Sigmoid colon (tissue), 7 donors: ENCODE data around the gene PNKD. TPM values are rescaled to one million over a fixed set of nuclear protein-coding genes. Genes with fewer than 3 reads are reported as not detected.

Source experiments
- DNase-seq: peaks from one replicate; pipeline ENCODE4 v3.0.0-alpha.2; 2019
- H3K27ac ChIP-seq, 4 donors: fragments of 200-600 bp; sonication (generic); one replicate each; pipeline ENCODE4 v1.5.1; 2016 to 2019; ENCODE audit warnings: mild to moderate bottlenecking in 1 of 4
- H3K27me3 ChIP-seq, 3 donors: fragments of 200-600 bp; sonication (generic); one replicate each; pipeline ENCODE4 v1.5.1; 2019; ENCODE audit warnings: mild to moderate bottlenecking in 1 of 3
- H3K36me3 ChIP-seq, 4 donors: fragments of 200-600 bp; sonication (generic); one replicate each; pipeline ENCODE4 v1.5.1; 2016 to 2019
- H3K4me1 ChIP-seq, 4 donors: fragments of 200-600 bp; sonication (generic); one replicate each; pipeline ENCODE4 v1.5.1; 2017 to 2019
- H3K4me3 ChIP-seq, 4 donors: fragments of 200-600 bp; sonication (generic); one replicate each; pipeline ENCODE4 v1.5.1; 2017 to 2019; ENCODE audit warnings: mild to moderate bottlenecking in 2 of 4, moderate library complexity in 1 of 4
- H3K9me3 ChIP-seq, 4 donors: fragments of 200-600 bp in 3 of 4; sonication (generic) in 3 of 4; one replicate each; pipeline versions ENCODE4 v1.5.1 to v1.6.1; 2013 to 2019
- EP300 ChIP-seq, 4 donors: sonication (generic); formaldehyde crosslinking; IDR thresholded peaks; one replicate each; pipeline ENCODE4 v1.6.1; 2017; ENCODE audit warnings: antibody characterized with exemption in 4 of 4
- POLR2A ChIP-seq, 2 donors: fragments of 450-650 bp; IDR thresholded peaks; one replicate each; pipeline ENCODE4 v1.6.1; 2016; ENCODE audit warnings: antibody characterized with exemption in 2 of 2, mild to moderate bottlenecking in 2 of 2, moderate library complexity in 2 of 2
- POLR2AphosphoS5 ChIP-seq, 4 donors: sonication (generic); formaldehyde crosslinking; IDR thresholded peaks; one replicate each; pipeline ENCODE4 v1.6.1; 2017; ENCODE audit warnings: antibody characterized with exemption in 4 of 4
- WGBS, 2 donors: extraction: QIAGEN DNeasy Blood & Tissue Kit; methylation state at CpG; one replicate each; pipeline ENCODE4 v1.1.7; 2013; 5-methylcytosine and 5-hydroxymethylcytosine counted together
- intact Hi-C: fragments of 100-400 bp; cut with DNase I; formaldehyde crosslinking; loops from one replicate; pipeline ENCODE4 v1.15.1; 2023
- polyA plus RNA-seq, 3 donors: library from polyadenylated mRNA; stranded (reverse); fragments of 200-250 nt; gene quantifications; one replicate each; pipeline ENCODE4 v1.2.3, GENCODE V29; 2013
- total RNA-seq, 4 donors: library from RNA; depleted of rRNA; stranded (reverse); fragments of >200 nt; gene quantifications; one replicate each; pipeline ENCODE4 v1.1.0, GENCODE V29; 2016
- TF ChIP-seq, protein P1 (sequence below), 4 experiments: fragments of 450-650 bp in 3 of 4; fragments of 200-600 bp in 1 of 4; IDR thresholded peaks; one replicate each; pipeline ENCODE4 v1.5.1; 2016 to 2019; ENCODE audit warnings: antibody characterized with exemption in 4 of 4, mild to moderate bottlenecking in 3 of 4, moderate library complexity in 2 of 4
- donor health status: healthy with polysubstance abuse.
- donor health status: Bipolar disorder and iron deficiency.
- donor health status: healthy.

The PNKD gene
- total and polyA plus RNA-seq, 7 donors: 46.8 to 199 (median 95.1) TPM

DNA sequence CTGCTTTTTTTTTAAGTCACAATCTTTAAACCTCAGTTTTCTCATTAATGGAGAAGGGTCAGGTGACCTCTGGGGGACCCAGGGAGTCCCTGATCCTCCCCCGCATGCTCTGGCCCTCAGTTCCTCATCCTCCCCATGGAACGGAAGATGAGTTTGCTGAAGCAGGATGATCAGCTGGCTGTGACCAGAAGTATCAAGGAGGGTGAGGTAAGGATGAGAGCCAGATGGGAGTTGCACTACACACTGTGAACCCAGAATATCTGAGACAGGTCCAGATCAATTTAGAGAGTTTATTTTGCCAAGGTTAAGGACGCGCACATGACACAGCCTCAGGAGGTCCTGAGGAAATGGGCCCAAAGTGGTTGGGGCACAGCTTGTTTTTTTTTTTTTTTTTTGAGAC, 90.1 kb downstream of the PNKD start:
- TF ChIP-seq EP300 (IDR thresholded peaks at IDR 0.05) (no peak), POLR2AphosphoS5 (IDR thresholded peaks at IDR 0.05) (peak in 1 of 4 donors; percentile 27)
- TF ChIP-seq, protein P1, sequence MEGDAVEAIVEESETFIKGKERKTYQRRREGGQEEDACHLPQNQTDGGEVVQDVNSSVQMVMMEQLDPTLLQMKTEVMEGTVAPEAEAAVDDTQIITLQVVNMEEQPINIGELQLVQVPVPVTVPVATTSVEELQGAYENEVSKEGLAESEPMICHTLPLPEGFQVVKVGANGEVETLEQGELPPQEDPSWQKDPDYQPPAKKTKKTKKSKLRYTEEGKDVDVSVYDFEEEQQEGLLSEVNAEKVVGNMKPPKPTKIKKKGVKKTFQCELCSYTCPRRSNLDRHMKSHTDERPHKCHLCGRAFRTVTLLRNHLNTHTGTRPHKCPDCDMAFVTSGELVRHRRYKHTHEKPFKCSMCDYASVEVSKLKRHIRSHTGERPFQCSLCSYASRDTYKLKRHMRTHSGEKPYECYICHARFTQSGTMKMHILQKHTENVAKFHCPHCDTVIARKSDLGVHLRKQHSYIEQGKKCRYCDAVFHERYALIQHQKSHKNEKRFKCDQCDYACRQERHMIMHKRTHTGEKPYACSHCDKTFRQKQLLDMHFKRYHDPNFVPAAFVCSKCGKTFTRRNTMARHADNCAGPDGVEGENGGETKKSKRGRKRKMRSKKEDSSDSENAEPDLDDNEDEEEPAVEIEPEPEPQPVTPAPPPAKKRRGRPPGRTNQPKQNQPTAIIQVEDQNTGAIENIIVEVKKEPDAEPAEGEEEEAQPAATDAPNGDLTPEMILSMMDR (IDR thresholded peaks at IDR 0.05): no peak
- DNase-seq: no peak
- Histone ChIP-seq H3K27me3 (no peaks in the 10 kb centered on the region), H3K36me3 (no peaks in the 10 kb centered on the region), H3K4me3 (no peak overlapping the region), H3K4me1 (peaks cover 0 to 8% (median 1%) of the 10 kb centered on the region in 4 donors), H3K27ac (peak overlapping the region in 1 of 4 donors; percentile 7), H3K9me3 (no peaks in the 10 kb centered on the region)
- 91 to 94% methylated on average over 4 of the region's 4 CpGs for WGBS, 2 donors
- intact Hi-C loops: no loop called here

DNA sequence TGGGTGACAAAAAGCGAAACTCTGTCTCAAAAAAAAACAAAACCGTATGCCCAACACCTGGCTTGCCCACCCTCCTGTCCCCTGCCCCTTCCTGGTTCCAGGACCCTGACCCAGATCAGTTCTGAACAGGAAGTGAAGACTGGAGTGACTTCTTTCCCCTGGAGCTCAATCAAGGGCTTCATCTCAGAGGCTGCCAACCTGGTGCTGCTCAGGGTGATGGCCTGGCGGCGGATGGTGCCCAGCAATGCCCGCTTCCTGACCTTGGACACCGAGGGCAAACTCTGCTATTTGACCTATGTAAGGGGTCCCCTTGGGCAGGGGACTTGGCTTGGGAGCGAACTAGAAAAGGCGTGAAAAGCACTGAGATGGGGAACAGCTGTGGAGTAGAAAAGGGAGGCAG, 92.3 kb downstream of the PNKD start:
- no peak for DNase-seq
- Histone ChIP-seq H3K27ac (no peak overlapping the region), H3K4me1 (peaks cover 0 to 5% (median 2%) of the 10 kb centered on the region in 4 donors), H3K27me3 (no peaks in the 10 kb centered on the region), H3K9me3 (peaks cover 0 to 5% (median 4%) of the 10 kb centered on the region in 4 donors), H3K4me3 (no peak overlapping the region), H3K36me3 (no peaks in the 10 kb centered on the region)
- intact Hi-C loops: no loop called here
- TF ChIP-seq EP300 (IDR thresholded peaks at IDR 0.05) (no peak), POLR2AphosphoS5 (IDR thresholded peaks at IDR 0.05) (no peak), POLR2A (IDR thresholded peaks at IDR 0.05) (no peak)
- TF ChIP-seq, protein P1 (IDR thresholded peaks at IDR 0.05): no peak
- 89 to 93% methylated on average over 8 of the region's 8 CpGs for WGBS, 2 donors

DNA sequence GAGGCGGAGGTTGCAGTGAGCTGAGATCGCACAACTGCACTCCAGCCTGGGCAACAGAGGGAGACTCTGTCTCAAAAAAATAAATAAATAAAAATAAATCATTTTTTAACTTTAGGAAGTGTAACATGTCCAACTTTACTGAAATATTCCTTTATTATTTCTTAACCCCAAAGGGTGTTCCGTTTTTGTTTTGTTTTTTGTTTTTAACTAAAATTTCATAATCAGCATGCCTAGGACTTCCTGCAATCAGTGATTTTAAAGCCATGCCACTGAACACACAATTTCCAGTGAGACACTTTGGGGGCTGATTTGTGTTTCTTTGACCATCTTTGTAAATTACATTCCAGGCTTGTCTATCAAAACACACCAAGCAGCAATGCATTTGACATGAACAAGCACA, 93.4 kb downstream of the PNKD start:
- Histone ChIP-seq H3K9me3 (peaks cover 0 to 5% (median 4%) of the 10 kb centered on the region in 4 donors), H3K36me3 (no peaks in the 10 kb centered on the region), H3K27me3 (no peaks in the 10 kb centered on the region), H3K4me3 (no peak overlapping the region), H3K4me1 (peaks cover 0 to 16% (median 9%) of the 10 kb centered on the region in 4 donors), H3K27ac (no peak overlapping the region)
- DNase-seq: no peak
- no peak for TF ChIP-seq EP300 (IDR thresholded peaks at IDR 0.05)
- no peak for TF ChIP-seq POLR2AphosphoS5 (IDR thresholded peaks at IDR 0.05)
- TF ChIP-seq, protein P1 (IDR thresholded peaks at IDR 0.05): no peak
- TF ChIP-seq POLR2A (IDR thresholded peaks at IDR 0.05): no peak
- WGBS, 2 donors: 89 to 90% methylated on average over 3 of the region's 3 CpGs
- intact Hi-C loops: no loop called here

DNA sequence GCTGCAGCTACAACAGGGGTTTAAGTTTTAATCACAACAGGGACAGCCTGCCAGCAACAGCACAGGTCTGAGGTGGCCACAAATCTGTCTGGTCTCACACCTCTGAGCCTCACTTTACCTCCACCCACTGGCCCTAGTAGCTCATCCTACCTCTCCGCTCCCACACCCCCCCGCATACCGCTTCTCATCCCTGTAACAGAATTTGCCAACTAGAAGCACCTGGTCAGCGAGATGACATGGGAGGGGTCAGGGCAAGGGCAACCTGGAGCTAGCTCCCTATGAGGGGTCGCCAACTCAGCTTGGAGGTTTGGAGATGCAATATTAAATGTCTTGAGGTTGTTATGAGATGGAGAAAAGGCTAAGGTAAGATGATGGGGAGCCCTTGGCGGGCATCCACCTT, 93.9 kb downstream of the PNKD start:
- H3K27me3 ChIP-seq: no peaks in the 10 kb centered on the region
- no peak for DNase-seq
- intact Hi-C loops: no loop called here
- no peaks in the 10 kb centered on the region for H3K36me3 ChIP-seq
- H3K4me3 ChIP-seq: no peak overlapping the region
- H3K9me3 ChIP-seq: peaks cover 0 to 5% (median 4%) of the 10 kb centered on the region in 4 donors
- WGBS, 2 donors: 79 to 80% methylated on average over 6 of the region's 6 CpGs
- no peak for TF ChIP-seq POLR2A (IDR thresholded peaks at IDR 0.05)
- no peak for TF ChIP-seq POLR2AphosphoS5 (IDR thresholded peaks at IDR 0.05)
- TF ChIP-seq EP300 (IDR thresholded peaks at IDR 0.05): no peak
- TF ChIP-seq, protein P1 (IDR thresholded peaks at IDR 0.05): no peak
- H3K4me1 ChIP-seq: peaks cover 0 to 21% (median 14%) of the 10 kb centered on the region in 4 donors
- H3K27ac ChIP-seq: no peak overlapping the region
